ENCODE results near the gene ATG7.
"Not testable (repeated sequence)": the region's sequence is repeated elsewhere in the genome, so short reads cannot be mapped to it uniquely, and the experiment has no call there.

ATG7 gene

DNA sequence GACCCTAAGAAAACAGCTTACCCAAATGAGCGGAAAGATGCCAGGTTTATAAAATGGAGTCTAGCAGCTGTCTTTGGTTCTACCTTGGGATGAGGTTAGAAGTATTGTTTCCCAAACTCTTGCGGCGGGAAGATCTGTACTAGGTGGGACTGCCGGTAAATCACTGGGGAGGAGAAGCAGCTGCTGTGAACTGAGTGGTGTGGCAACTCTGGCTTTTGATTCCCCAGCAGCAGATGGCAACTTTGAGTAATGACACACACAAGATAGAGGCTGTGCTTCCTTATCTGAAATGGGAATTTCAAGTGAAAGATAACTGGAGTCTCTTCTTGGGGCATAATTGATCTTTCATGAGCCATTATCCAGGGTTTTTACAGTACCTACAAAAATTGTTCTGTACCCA, 184.9 kb downstream of the ATG7 start:
- Histone ChIP-seq H3K9me3 (ENCODE audit: control insufficient read depth, insufficient read depth, low read length) (no peaks in the 10 kb centered on the region), H3K4me2 (ENCODE audit: low read length) (no peak overlapping the region), H4K20me1 (ENCODE audit: control insufficient read depth, insufficient read depth, low read depth, low read length) (no peaks in the 10 kb centered on the region), H3K79me2 (ENCODE audit: control insufficient read depth, low read length) (no peaks in the 10 kb centered on the region), H3K27ac (ENCODE audit: low read depth, low read length) (no peak overlapping the region), H3K9me2 (replicated peaks; ENCODE audit: control insufficient read depth, low read length) (no peaks in the 10 kb centered on the region), H3K27me3 (ENCODE audit: control insufficient read depth, low read length) (no peaks in the 10 kb centered on the region), H3F3A (ENCODE audit: control insufficient read depth, insufficient read depth) (no peaks in the 10 kb centered on the region), H3K4me3 (ENCODE audit: low read length) (no peak overlapping the region), H3K4me1 (ENCODE audit: control insufficient read depth, low read length) (no peaks in the 10 kb centered on the region), H3K36me3 (ENCODE audit: control insufficient read depth, low read length) (no peaks in the 10 kb centered on the region)
- TF ChIP-seq EZH2phosphoT487 (IDR thresholded peaks at IDR 0.05; ENCODE audit: borderline replicate concordance, low read length), result no peak
- TF ChIP-seq, protein P1, sequence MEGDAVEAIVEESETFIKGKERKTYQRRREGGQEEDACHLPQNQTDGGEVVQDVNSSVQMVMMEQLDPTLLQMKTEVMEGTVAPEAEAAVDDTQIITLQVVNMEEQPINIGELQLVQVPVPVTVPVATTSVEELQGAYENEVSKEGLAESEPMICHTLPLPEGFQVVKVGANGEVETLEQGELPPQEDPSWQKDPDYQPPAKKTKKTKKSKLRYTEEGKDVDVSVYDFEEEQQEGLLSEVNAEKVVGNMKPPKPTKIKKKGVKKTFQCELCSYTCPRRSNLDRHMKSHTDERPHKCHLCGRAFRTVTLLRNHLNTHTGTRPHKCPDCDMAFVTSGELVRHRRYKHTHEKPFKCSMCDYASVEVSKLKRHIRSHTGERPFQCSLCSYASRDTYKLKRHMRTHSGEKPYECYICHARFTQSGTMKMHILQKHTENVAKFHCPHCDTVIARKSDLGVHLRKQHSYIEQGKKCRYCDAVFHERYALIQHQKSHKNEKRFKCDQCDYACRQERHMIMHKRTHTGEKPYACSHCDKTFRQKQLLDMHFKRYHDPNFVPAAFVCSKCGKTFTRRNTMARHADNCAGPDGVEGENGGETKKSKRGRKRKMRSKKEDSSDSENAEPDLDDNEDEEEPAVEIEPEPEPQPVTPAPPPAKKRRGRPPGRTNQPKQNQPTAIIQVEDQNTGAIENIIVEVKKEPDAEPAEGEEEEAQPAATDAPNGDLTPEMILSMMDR (IDR thresholded peaks at IDR 0.05; ENCODE audit: low read depth, low read length, poor library complexity, severe bottlenecking), result no peak

DNA sequence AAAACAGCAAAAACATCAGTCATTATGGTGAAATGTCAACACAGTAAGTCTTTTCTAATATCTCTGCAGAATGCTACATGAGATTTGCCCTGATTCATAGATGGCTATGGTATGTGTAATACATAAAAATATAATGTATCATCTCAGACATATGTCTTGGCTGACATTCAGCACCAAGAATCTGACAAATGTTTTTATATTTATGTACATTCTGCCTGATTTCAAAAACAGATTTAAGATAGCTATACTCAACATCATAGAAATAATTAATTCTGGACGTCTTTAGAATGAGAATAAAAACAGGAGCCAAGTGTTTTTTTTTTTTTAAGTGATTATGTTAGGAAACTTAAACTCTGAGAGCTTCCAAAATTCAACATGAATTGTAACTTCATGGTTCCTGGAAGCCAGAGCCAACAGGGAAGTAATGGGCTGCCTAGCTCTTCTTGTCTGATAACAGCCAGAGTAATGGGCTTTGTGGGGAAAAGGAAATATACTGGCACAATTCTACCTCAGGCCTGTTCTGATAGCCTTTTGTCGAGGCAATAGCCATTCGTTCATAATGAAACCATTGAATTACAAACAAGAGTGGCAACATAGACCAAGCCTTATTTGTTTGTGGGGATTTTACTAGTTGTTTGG, 187.1 kb downstream of the ATG7 start:
- Histone ChIP-seq H4K20me1 (ENCODE audit: control insufficient read depth, insufficient read depth, low read depth, low read length) (no peaks in the 10 kb centered on the region), H3K4me1 (ENCODE audit: control insufficient read depth, low read length) (no peaks in the 10 kb centered on the region), H3K27ac (ENCODE audit: low read depth, low read length) (no peak overlapping the region), H3K27me3 (ENCODE audit: control insufficient read depth, low read length) (no peaks in the 10 kb centered on the region), H3K36me3 (ENCODE audit: control insufficient read depth, low read length) (no peaks in the 10 kb centered on the region), H3K79me2 (ENCODE audit: control insufficient read depth, low read length) (no peaks in the 10 kb centered on the region), H3K9me3 (ENCODE audit: control insufficient read depth, insufficient read depth, low read length) (no peaks in the 10 kb centered on the region), H3K4me2 (ENCODE audit: low read length) (no peak overlapping the region), H3K9me2 (replicated peaks; ENCODE audit: control insufficient read depth, low read length) (no peaks in the 10 kb centered on the region), H3K4me3 (ENCODE audit: low read length) (no peak overlapping the region), H3F3A (ENCODE audit: control insufficient read depth, insufficient read depth) (no peaks in the 10 kb centered on the region)
- TF ChIP-seq EZH2phosphoT487 (IDR thresholded peaks at IDR 0.05; ENCODE audit: borderline replicate concordance, low read length), result no peak
- TF ChIP-seq, protein P1 (IDR thresholded peaks at IDR 0.05; ENCODE audit: low read depth, low read length, poor library complexity, severe bottlenecking), result no peak

DNA sequence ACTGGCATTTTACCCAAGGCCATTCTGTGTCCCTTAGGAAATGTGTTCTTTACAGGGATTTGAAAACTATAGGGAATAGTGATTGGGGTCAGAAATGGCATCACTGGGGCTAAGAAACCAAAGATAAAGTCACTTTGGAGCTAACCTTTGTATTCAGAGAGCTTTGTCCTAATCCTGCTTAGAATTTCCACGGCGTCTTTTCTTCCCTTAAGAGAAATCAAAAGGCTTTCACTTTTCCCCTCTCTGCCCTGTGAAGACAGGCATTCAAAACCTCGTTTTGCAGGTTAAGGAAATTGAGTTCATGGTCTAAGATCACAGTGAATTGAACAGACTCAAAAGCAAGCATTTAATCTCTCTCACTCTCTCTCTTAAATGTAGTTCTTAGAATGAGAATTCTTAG, 189.0 kb downstream of the ATG7 start:
- Histone ChIP-seq H3K4me1 (ENCODE audit: control insufficient read depth, low read length) (no peaks in the 10 kb centered on the region), H3K9me2 (replicated peaks; ENCODE audit: control insufficient read depth, low read length) (no peaks in the 10 kb centered on the region), H4K20me1 (ENCODE audit: control insufficient read depth, insufficient read depth, low read depth, low read length) (no peaks in the 10 kb centered on the region), H3K4me3 (ENCODE audit: low read length) (no peak overlapping the region), H3K36me3 (ENCODE audit: control insufficient read depth, low read length) (no peaks in the 10 kb centered on the region), H3K27ac (ENCODE audit: low read depth, low read length) (no peak overlapping the region), H3F3A (ENCODE audit: control insufficient read depth, insufficient read depth) (no peaks in the 10 kb centered on the region), H3K9me3 (ENCODE audit: control insufficient read depth, insufficient read depth, low read length) (no peaks in the 10 kb centered on the region), H3K4me2 (ENCODE audit: low read length) (no peak overlapping the region), H3K79me2 (ENCODE audit: control insufficient read depth, low read length) (no peaks in the 10 kb centered on the region), H3K27me3 (ENCODE audit: control insufficient read depth, low read length) (no peaks in the 10 kb centered on the region)
- TF ChIP-seq EZH2phosphoT487 (IDR thresholded peaks at IDR 0.05; ENCODE audit: borderline replicate concordance, low read length), result no peak
- TF ChIP-seq, protein P1 (IDR thresholded peaks at IDR 0.05; ENCODE audit: low read depth, low read length, poor library complexity, severe bottlenecking), result no peak

DNA sequence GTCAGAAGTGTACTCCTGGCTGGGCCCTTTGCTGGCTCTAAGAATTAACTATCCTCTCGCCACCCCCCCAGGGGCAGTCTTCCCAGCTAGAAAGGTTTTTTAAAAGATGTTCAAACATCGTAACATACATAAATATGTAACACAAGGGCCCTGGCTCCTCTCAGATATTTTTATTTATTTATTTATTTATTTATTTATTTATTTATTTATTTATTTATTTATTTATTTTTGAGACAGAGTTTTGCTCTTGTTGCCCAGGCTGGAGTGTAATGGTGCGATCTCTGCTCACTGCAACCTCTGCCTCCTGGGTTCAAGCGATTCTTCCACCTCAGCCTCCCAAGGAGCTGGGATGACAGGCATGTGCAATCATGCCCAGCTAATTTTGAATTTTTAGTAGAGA, 190.5 kb downstream of the ATG7 start:
- not testable (repeated sequence) for H3K27me3 ChIP-seq (ENCODE audit: control insufficient read depth, low read length); H3K4me3 ChIP-seq (ENCODE audit: low read length); H3K9me3 ChIP-seq (ENCODE audit: control insufficient read depth, insufficient read depth, low read length); H3F3A ChIP-seq (ENCODE audit: control insufficient read depth, insufficient read depth); H4K20me1 ChIP-seq (ENCODE audit: control insufficient read depth, insufficient read depth, low read depth, low read length); H3K4me2 ChIP-seq (ENCODE audit: low read length); H3K27ac ChIP-seq (ENCODE audit: low read depth, low read length); H3K4me1 ChIP-seq (ENCODE audit: control insufficient read depth, low read length); H3K36me3 ChIP-seq (ENCODE audit: control insufficient read depth, low read length); H3K79me2 ChIP-seq (ENCODE audit: control insufficient read depth, low read length); H3K9me2 ChIP-seq (replicated peaks; ENCODE audit: control insufficient read depth, low read length)

All from DOHH2 (cell line).